A172 (cell line): ENCODE results near the gene VSTM2L. TPM values are rescaled to one million over a fixed set of nuclear protein-coding genes. Genes with fewer than 3 reads are reported as not detected.
A peak's percentile ranks its signal among the peaks of the same experiment; 100 is the strongest.

Source experiments
- DNase-seq: peaks from one replicate; pipeline ENCODE4 v3.0.0-alpha.2; 2015; ENCODE audit warnings: low spot score
- total RNA-seq: library from RNA; depleted of rRNA; stranded (reverse); fragments of >200 nt; shearing (Covaris generic); gene quantifications from 2 replicates; pipeline ENCODE4 v1.2.3, GENCODE V29; 2014

VSTM2L gene
- total RNA-seq, 1 experiment from 2014 or later = 1.4 TPM

DNA sequence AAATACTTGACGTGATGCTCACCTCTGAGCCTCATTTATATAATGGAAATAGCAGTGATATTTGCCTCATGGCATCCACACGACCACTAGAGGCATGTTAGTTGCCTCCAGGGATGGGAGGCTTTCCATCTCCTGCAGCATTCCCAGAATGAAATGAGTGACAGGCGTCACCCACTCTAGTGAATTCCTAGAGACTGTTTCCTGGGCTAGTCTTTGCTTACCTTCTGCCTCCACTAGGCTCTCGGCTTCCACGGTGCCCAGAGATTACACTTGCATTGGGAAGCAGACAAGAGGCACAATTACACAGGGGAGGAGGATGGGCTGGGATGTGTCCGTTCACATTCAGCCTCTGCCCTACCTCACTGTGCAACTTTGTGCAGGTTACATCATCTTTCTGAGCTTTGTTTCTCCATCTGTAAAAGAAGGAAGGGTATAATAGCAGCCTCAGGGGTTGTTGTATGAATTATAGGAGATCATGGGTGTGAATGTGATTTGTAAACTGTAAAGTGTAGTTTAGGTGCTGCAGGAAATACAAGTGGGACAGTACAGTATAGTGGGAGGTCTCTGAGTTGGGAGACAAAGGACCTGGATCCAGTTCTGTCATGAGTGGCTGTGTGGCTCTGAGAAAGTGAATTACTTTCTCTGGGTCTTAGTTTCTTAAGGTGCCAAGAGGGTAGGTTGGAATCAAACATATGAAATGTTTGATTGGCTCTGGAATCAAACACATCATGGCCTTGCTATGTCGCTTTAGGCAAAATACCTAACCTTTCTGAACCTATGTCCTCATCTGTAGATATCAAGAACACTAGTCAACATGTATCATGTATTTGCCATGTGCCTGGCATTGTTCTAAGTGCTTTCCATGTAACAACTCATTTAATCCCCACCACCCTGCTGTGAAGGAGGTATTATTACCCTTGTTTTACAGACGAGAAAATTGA lies 3.6 kb upstream of the VSTM2L start:
- no peak for DNase-seq

DNA sequence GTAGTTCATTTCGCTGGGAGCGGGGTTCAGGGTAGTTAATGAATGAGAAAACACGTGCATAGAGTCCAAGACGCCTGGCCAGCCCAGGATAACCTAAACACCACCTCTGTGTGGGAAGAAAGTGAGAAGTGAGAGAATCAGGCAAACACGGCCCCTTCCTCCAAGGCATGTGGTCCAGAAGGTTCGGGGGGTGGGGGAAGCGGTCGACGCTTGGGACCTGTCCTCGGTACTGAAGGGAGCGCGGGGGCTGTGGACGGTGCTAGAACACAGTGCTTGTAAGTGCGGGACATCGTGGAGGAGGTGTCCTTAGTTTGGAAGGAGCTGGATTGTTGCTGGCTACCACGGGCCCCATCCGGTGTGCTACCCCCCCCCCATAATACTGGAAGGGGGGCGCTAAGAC lies 1.7 kb upstream of the VSTM2L start:
- no peak for DNase-seq

DNA sequence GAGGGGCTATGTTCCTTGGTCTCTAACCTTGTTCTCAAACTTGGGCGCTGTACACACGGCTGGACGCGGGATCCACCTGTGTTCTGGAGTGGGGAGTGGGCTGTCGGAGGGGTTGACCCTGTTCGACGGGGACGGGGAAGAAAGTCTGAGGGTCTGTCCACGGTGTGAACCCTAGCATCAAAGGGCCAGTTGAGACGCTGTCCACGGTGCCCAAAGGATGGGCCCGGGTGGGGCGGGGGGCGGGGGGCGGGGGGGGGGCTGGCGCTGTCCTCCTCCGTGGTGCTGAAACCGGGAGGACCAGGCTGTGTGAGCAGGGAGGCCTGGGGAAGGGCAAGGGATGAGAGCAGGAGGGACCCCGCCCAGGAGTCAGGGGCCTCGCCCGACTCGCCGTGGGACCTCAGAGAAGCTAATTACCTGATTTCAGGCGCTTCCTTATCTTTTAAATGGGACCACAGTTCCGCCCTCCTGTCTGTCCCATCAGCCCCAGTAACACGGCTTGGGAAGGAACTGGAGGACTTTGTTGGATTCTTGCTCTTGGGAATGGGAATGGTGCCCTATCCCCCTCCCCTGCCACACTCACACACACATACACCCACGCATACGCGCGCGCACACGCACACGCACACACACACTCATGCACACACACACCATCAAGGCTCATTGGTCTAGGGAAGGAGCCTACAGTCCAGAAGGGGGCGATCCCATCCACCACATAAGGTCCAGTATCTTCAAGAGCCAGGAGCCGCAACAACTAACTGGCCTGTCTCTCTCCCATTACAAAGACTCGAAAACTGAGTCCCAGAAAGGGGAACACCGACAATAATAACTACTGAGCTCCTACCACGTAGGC lies 1.0 kb upstream of the VSTM2L start:
- peak; percentile 49 for DNase-seq

DNA sequence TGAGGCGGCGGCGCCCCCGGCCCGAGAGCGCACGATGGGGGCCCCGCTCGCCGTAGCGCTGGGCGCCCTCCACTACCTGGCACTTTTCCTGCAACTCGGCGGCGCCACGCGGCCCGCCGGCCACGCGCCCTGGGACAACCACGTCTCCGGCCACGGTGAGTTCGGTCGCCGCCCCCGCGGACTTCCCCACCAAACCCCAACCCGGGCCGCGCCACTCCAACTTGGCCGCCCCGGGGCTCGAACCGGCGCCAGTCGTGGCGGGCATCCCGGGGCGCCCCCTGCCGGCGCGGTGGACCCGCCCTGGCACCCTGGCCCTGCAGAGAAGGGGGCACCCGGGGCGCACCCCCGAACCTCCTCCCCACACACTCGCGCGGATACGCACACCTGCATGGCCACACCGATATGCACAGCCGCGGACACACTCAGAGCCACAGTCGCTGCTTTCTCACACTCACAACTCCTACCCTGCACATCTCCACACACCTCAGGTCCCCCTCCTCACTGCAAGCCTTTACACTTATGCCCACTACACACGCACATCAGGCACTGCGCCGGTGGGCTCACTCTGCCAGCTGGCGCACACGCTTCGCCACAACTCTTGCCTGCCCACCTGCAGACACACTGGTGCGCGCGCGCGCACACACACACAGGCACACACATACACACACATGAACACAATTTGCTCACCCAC lies 535 bp downstream of the VSTM2L start:
- DNase-seq = no peak

DNA sequence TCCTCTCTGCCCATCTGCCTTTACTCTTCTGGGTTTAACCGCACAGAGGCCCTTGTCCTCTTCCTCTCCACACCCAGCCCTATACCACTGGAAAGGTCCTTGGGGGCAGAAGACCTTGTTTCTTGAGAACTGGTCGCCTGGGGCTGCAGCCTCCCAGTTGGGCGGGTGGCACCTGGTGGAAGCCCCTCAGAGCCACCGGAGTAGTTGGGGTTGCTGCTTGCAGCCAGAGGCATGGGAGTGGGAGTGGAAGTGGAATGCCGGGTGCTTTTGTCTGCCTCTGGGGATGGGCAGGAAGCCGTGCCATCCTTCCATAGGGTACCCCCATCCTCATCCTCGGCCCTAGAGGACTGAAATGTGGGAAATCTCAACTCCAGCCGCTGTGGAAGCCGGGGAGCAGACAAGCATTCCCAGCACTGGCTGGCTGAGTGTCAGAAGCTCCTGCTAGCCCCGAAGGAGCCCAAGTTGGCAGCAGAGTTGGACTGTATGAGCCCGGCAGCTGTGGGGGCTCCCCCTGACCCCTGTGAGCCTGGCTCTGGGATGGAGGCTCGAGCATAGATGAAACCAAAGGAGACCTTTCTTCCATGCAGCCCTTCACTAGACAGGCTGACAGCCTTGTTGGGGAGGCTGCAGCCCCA lies 1.2 kb downstream of the VSTM2L start:
- DNase-seq = no peak

DNA sequence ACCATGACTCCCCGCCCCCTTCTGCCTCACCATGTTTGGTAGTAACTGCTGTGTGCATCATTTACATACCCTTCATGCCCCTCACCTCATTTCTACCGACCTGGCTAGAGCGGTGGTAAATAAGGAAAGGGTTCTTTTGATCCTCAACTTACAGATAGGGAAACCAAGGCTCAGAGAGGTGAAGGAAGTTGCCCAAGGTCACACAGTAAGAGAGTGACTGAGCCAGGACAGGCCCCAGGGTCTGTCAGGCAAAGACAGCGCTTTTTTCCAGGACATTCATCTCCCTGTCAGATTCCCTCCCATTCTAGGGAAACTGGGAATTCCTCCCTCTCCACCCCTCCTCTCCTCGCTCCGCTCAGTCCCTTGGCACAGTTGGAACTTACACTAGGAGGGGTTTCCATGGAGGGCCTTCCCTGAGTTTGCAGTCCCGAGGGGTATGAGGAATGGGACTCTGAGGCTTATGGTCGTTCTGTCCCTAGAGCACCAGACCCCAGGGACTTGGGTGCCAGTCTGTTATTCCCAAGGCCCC lies 2.0 kb downstream of the VSTM2L start:
- DNase-seq = no peak

DNA sequence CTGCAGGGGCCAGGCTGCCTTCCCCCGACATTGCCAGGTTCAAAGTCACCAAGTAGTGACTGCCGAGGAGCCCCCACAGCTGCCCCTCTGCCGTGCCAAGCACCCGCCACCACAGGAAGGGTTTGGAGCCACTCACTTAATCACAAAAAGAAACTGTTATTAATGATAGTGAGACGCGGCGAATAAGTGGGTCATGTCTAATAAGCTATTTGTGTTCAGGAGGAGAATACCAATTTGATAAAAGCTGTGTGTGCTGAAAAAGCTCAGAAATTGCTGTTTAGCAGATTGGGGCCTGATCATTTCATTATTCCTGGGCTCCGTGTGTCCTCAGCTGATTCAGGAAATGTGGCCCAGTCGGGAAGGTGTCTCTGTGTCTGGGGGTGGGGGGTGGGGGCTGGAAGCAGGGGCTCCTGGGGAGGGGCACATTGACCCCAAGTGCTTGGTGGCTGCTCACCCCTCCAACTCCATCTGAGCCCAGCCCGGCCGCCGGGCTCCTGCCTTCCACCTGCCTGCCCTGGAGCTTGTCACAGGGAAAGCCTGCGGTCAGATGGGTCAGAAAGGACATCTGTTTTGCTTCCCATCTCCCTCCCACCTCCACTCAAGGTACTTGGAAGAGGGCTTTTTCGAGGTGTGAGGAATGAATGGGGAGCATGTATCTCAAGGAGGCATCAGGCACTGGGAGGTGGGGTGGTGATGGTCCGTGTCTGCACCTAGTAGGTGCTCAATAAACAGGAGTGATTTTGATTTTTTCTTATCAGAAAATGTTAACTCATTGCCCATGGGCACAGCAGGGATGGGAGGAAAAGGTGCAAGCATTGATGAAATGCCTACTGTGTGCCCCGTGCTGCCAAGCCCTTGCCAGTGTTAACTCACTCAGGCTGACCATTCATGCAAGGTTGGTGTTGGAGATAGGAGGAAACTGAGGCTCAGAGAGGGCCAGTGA lies 3.0 kb downstream of the VSTM2L start:
- DNase-seq = no peak

DNA sequence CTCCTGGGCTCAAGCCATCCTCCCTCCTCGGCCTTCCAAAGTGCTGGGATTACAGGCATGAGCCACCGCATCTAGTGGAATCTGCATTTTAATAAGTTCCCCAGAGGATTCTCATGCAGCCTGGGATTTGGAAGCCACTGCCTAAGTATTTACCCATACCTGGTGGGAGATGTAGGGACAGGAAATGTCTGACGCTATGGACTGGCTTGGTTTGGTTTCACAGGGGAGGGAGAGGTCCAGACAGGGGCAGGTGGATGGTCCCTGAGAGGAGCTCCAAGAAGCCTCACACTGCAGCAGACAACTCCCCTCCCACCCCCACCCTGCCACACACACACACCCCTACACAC lies 4.4 kb downstream of the VSTM2L start:
- DNase-seq = no peak

DNA sequence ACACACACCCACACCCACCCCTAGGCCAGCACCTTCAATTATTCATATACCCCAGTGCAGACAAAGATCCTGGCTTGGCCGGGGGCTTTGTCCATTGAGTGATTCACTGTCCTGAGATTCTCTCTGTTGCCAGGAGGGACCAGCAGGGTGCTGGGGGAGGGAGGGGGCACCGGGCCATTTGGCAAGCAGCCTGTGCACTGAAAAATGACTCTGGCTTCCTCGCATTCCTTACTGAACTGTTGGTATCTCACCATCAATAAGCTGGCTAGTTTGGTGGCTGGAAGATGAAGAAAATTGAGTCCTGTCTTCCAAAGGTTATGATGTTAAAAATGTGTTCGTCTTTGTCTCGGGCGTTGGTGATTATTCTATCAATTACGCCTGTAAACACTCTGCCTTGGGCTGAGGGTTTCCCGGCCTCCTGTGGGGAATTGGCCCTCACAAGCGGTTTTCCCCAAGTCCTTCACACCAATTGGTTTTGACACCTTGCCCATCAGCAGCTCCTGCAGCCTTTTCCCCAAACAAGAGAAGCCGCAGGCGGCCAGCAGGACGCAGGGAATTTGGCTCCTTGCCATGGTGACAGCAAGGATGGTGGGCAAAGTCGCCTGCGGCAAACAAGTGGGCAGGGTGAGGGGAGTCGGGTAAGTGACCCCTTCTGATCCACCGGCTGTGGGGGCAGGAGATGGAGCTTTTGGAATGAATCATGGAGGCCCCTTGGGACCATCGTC lies 4.9 kb downstream of the VSTM2L start:
- DNase-seq = peak; percentile 94

DNA sequence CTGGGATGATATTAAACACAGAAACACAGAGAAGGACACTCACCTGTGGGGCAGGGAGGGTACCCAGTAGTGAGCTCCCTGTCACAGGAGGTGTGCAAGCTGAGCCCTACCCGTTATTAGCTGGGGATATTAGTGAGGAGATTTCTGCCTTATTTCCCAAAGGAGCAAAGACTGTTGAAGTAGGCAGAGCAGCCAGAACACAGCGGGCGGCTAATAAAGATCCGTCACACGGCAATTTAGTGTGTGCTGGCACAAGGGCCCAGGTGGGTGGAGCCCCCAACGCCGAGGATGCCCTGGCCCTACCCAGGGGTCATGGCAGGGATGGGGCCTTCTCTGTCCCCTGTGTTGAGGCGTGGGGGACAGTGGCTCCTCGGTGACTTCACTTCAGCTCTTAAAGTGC lies 8.3 kb downstream of the VSTM2L start:
- no peak for DNase-seq

DNA sequence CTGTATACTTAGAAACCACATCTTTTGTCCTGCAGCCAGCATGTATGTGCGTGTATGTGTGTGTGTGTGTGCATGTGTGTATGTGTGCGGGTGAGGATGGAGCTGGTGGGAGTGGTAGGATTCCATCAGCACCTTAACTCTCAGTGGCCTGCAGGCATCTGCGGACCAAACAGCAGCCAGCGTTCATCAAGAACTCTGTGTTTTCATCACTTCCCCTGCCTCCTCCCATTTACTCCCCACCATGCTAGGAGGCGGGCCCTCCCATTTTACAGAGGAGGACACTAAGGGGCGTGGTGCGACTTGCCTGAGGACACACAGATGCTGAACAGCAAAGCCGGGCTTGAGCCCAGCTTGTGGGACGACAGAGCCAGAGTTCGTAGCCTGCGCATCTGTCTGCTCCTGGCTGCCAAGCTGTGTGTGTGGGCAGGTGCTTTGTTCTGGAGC lies 8.9 kb downstream of the VSTM2L start:
- DNase-seq = peak; percentile 54

DNA sequence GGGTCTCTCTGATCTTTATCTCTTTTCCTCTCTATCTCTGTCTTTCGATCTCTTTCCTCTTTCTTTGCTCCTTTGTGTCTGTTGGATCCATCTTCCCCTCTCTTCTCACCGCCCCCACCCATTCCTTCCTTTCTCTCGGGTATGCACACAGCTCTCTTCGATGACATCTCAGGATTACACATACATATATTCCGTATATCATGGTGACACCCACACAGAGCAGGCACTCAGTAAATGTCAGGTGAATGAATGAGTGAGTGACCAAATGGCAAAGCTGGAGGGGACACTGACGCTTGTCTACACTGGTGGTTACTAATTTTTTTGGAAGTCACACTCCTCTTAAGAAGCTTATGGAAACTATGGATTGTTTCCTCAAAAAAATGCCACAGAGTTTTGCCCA lies 9.9 kb downstream of the VSTM2L start:
- no peak for DNase-seq

DNA sequence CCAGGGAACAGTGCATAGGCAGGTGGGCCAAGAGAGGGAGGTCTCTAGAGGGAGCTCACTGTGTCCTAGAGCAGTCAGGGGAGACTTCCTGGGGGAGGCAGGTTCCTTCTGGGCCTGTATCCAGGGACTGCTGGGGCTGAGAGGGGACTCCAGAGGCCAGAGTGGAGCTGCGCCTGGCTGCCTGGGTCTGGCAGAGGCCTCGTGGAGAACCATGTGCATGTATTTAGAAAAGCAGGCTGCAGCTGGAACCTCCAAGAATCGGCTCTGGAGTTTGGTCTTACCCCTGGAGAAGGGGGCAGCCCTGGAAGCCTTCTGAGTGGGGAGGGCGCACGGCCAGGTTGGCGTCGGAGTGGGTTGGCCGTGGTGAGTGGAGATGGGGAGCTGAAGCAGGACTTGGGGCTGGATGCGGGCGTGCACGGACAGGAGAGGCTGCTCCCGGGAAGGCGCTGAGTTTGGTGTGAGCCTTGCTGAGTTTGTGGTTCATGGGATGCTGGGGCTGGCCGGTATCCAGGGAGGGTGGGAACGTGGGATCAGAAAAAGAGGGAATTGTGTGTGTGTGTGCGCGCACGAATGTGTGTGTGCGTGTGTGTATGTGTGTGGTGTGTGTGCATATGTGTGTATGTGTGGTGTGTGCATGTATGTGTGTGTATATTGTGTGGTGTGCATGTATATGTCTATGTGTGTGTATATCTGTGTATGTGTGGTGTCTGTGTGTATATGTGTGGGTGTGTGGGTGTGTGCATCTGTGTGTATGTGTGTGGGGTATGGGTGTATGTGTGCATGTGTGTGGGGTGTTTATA lies 10.8 kb downstream of the VSTM2L start:
- no peak for DNase-seq

DNA sequence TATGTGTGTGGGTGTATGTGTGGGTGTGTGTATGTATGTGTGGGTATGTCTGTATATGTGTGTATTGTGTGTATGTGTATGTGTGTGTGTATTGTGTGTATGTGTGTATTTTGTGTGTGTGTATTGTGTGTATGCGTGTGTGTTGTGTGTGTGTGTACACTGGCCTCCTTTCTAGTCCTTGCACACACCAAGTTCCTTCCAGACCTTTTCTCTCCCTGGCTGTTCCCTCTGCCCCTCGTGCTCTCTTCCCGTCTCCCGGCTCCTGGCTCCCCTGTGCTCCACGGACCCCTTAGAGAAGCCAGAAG lies 11.4 kb downstream of the VSTM2L start:
- no peak for DNase-seq

DNA sequence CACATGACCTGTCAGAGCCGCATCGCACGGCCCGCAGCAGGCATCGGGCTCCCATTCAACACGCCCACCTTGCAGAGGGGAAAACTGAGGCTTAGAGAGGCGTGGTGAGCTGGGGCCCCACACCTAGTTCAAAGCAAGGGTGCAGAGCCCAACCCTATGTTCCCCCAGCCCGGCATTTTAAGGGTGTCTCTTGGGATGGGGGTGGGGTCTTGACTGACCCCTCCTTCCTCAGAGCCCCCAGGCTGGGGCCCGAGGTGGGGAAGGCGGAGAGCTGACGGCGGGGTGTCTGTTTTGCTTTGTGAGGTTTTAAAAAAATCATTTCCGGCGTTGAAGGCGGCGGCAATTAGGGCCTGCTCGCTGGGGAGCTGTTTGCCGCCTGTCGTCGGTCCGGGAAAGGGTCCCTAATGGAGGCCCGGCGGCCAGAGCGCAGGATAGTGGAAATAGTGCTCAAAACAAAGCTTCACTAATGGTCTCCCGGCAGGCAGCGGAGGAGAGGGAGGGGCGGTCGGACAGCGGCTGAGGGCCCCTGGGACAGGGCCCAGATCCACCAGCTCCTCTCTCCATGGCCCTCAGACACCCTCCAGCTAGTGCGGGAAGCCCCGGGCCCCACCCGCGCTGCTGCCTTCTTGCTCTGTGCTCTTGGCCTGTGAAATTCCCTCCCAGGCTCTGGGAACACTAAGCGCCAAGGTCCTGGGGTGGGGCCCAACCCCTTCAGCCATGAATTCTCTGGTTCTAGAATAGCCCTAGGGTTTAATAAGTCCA lies 11.9 kb downstream of the VSTM2L start:
- no peak for DNase-seq

DNA sequence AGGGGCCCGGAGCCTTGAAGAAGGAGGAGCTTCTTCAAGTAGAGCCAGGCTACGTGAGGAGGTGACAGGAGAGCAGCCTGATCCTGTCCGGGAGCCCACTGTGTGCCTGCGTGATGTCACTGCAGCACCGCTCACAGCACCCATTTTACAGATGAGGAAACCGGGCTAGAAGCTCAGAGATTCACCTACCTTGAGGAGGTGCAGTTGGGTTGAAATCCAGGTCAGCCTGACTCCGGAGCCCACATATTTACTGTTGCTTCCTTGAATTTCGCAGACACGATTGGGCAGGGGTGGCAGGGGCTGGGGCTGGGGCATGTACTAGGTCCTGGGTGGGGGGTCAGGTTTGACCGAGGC lies 12.5 kb downstream of the VSTM2L start:
- no peak for DNase-seq

DNA sequence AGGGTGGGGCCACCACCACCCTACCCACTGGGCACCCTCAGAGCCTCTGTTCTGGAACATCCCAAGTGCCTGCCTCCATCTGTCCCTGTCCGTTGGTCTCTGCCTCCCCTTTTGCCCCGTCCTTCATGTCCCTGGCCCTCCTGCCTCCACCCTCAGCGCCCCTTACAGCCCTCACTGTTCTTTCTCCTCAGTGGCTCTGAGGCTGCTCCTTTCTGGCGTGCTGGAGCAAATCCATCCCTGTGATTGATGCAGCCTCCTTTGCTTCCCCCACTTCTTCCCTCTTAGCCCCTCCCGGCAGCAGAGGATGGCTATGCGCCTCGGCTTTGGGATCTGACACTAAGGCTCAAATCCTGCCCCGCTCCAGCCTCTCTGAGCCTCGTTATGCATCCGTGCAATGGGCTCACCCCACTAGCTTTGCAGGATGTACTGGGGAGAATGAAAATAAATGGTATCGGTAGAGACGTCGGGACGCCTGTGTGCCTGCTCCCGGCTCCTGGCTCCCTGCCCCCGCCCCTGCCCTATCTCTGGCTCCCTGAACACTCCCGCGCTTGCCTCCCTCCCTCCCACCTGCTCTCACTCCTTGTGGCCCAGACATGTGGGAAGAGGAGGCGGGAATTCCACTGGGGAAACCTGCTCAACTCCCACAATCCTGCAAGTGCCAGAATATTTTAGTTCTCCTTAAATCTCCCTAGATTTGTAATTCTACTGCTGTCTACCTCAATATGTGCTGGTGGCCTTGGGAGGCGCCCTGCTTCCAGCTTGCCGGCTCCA lies 13.1 kb downstream of the VSTM2L start:
- no peak for DNase-seq

DNA sequence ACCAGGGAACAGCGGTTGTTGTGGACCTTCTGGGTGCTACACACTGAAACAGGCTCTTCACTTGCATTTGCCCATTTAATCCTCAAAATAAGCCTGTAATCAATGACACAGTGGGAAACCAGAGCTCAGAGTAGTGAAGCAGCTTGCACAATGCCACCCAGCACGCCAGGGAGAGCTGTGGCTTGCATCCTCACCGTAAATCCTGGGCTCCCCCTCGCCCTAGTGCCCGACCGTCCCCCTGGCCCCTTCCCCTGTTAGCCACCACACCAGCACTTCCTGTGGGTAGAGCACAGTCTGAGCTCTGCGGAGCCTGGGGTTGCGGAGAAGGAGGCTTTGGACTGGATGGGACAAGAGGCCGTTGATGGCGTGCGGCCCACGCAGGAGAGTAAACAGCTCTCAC lies 14.5 kb downstream of the VSTM2L start:
- DNase-seq = no peak
